HepG2 (cell line): Measurements from ENCODE around the gene VPS18. TPM values are rescaled to one million over a fixed set of nuclear protein-coding genes. Genes with fewer than 3 reads are reported as not detected.

Source experiments
- ATAD3A ChIP-seq: sonication (generic); formaldehyde crosslinking; IDR thresholded peaks from 2 replicates; pipeline ENCODE4 v1.4.0; 2020; ENCODE audit warnings: missing genetic modification reagents
- DPF2 ChIP-seq: sonication (generic); formaldehyde crosslinking; IDR thresholded peaks from 2 replicates; pipeline ENCODE4 v1.4.0; 2020; ENCODE audit warnings: mild to moderate bottlenecking, low read depth, missing genetic modification reagents, borderline replicate concordance
- FOXM1 ChIP-seq: sonication (generic); formaldehyde crosslinking; IDR thresholded peaks from 2 replicates; pipeline ENCODE4 v1.5.0; 2020; ENCODE audit warnings: missing genetic modification reagents
- HDAC2 ChIP-seq: sonication (generic); formaldehyde crosslinking; IDR thresholded peaks from 2 replicates; pipeline ENCODE4 v1.4.0; 2020; ENCODE audit warnings: missing genetic modification reagents
- KLF11 ChIP-seq: IDR thresholded peaks from 2 replicates; pipeline ENCODE4 v1.6.1; 2016; ENCODE audit warnings: missing compliant biosample characterization
- SAP130 ChIP-seq: IDR thresholded peaks from 2 replicates; pipeline ENCODE4 v1.6.1; 2016; ENCODE audit warnings: low read depth
- ZKSCAN5 ChIP-seq: sonication (generic); formaldehyde crosslinking; IDR thresholded peaks from 2 replicates; pipeline ENCODE4 v1.5.1; 2020; ENCODE audit warnings: mild to moderate bottlenecking, missing genetic modification reagents
- ZMYM4 ChIP-seq: sonication (generic); formaldehyde crosslinking; IDR thresholded peaks from 2 replicates; pipeline ENCODE4 v1.8.1; 2023; ENCODE audit warnings: mild to moderate bottlenecking, missing genetic modification reagents
- ZNF10 ChIP-seq: sonication (generic); formaldehyde crosslinking; IDR thresholded peaks from 2 replicates; pipeline ENCODE4 v1.4.0; 2020; ENCODE audit warnings: mild to moderate bottlenecking, low read depth, missing genetic modification reagents, borderline replicate concordance
- ZNF12 ChIP-seq: sonication (generic); formaldehyde crosslinking; IDR thresholded peaks from 2 replicates; pipeline ENCODE4 v1.5.0; 2020; ENCODE audit warnings: missing genetic modification reagents
- ZNF510 ChIP-seq: sonication (generic); formaldehyde crosslinking; IDR thresholded peaks from 2 replicates; pipeline ENCODE4 v1.4.0; 2020; ENCODE audit warnings: low read depth, mild to moderate bottlenecking, missing genetic modification reagents
- ZNF646 ChIP-seq: sonication (generic); formaldehyde crosslinking; IDR thresholded peaks from 2 replicates; pipeline ENCODE4 v1.9.0; 2021; ENCODE audit warnings: mild to moderate bottlenecking, missing genetic modification reagents
- ZNF749 ChIP-seq: sonication (generic); formaldehyde crosslinking; IDR thresholded peaks from 2 replicates; pipeline ENCODE4 v1.8.0; 2022; ENCODE audit warnings: mild to moderate bottlenecking, missing genetic modification reagents, moderate library complexity, borderline replicate concordance
- polyA plus RNA-seq, 8 experiments: library from polyadenylated mRNA; depleted of rRNA in 3 of 8; stranded (reverse) in 7 of 8; unstranded in 1 of 8; fragments of >200 nt; fragmentation: Illumina TruSeq in 4 of 8; extraction: Trizol in 4 of 8; gene quantifications; 2 replicates each; pipeline versions ENCODE4 v1.2.1 to v1.2.3, GENCODE V29; 2011 to 2016; ENCODE audit warnings: low read depth in 4 of 8, missing spikeins in 1 of 8, mixed read lengths in 1 of 8; ENCODE audit not compliant: insufficient read depth in 1 of 8
- total RNA-seq, 5 experiments: library from RNA; depleted of rRNA; stranded (reverse); fragments of >200 nt; fragmentation: Illumina TruSeq; extraction: Trizol; gene quantifications; 2 replicates each; pipeline ENCODE4 v1.2.3, GENCODE V29; 2016; ENCODE audit warnings: low read depth in 1 of 5
- TF ChIP-seq, protein P1 (sequence below): sonication (generic); formaldehyde crosslinking; IDR thresholded peaks from 2 replicates; pipeline ENCODE4 v1.5.0; 2020; ENCODE audit warnings: mild to moderate bottlenecking, missing genetic modification reagents
- TF ChIP-seq, protein P2 (sequence below): sonication (generic); formaldehyde crosslinking; IDR thresholded peaks from 2 replicates; pipeline ENCODE4 v1.4.0; 2020; ENCODE audit warnings: mild to moderate bottlenecking, missing genetic modification reagents

VPS18 gene
- total and polyA plus RNA-seq, 2 of the 13 experiments (the other 11 are each of a cell fraction or from before 2014, with no cell fraction given) = 5.8 to 17.0 TPM

- TF ChIP-seq, protein P1, sequence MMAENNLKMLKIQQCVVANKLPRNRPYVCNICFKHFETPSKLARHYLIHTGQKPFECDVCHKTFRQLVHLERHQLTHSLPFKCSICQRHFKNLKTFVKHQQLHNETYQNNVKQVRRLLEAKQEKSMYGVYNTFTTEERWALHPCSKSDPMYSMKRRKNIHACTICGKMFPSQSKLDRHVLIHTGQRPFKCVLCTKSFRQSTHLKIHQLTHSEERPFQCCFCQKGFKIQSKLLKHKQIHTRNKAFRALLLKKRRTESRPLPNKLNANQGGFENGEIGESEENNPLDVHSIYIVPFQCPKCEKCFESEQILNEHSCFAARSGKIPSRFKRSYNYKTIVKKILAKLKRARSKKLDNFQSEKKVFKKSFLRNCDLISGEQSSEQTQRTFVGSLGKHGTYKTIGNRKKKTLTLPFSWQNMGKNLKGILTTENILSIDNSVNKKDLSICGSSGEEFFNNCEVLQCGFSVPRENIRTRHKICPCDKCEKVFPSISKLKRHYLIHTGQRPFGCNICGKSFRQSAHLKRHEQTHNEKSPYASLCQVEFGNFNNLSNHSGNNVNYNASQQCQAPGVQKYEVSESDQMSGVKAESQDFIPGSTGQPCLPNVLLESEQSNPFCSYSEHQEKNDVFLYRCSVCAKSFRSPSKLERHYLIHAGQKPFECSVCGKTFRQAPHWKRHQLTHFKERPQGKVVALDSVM (CRISPR knock-in tag) = peak; percentile 46; the same call in 1 of the 2 replicates
- TF ChIP-seq KLF11 (no peak), ZNF10 (no peak), ZNF12 (0 out of 2 replicates have a peak, but pooled peaks have one; percentile 8), ATAD3A (CRISPR knock-in tag) (no peak), FOXM1 (CRISPR knock-in tag) (no peak), ZNF749 (no peak), ZNF646 (CRISPR knock-in tag) (no peak), ZKSCAN5 (CRISPR knock-in tag) (no peak), SAP130 (CRISPR knock-in tag) (peak; percentile 54), ZNF510 (no peak), HDAC2 (0 out of 2 replicates have a peak, but pooled peaks have one; percentile 14), DPF2 (CRISPR knock-in tag) (0 out of 2 replicates have a peak, but pooled peaks have one; percentile 17), ZMYM4 (no peak)
- TF ChIP-seq, protein P2, sequence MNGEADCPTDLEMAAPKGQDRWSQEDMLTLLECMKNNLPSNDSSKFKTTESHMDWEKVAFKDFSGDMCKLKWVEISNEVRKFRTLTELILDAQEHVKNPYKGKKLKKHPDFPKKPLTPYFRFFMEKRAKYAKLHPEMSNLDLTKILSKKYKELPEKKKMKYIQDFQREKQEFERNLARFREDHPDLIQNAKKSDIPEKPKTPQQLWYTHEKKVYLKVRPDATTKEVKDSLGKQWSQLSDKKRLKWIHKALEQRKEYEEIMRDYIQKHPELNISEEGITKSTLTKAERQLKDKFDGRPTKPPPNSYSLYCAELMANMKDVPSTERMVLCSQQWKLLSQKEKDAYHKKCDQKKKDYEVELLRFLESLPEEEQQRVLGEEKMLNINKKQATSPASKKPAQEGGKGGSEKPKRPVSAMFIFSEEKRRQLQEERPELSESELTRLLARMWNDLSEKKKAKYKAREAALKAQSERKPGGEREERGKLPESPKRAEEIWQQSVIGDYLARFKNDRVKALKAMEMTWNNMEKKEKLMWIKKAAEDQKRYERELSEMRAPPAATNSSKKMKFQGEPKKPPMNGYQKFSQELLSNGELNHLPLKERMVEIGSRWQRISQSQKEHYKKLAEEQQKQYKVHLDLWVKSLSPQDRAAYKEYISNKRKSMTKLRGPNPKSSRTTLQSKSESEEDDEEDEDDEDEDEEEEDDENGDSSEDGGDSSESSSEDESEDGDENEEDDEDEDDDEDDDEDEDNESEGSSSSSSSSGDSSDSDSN (CRISPR knock-in tag) = no peak
These were observed 48.6 kb upstream of the VPS18 start (continued) for GRCh38 chr15:40845511-40846284.
